NCI-H2107 (cell line): ENCODE measurements around the gene TNS4.
A peak's percentile ranks its signal among the peaks of the same experiment; 100 is the strongest.
"Not testable (repeated sequence)": the region's sequence is repeated elsewhere in the genome, so short reads cannot be mapped to it uniquely, and the experiment has no call there.

Experiments used
- DNase-seq: peaks from one replicate; lab custom pipeline; 2025; lab: John Stamatoyannopoulos, UW

Gene TNS4

GRCh38 chr17:40501499-40501911 is at the start of gene TNS4:
TSS of gene TNS4 (minus strand) at chr17:40501623. CDS start at chr17:40496425, 5,198 bp downstream.
- DNase-seq, result no peak

GRCh38 chr17:40550608-40551007 is 49.2 kb upstream of the TNS4 start:
- DNase-seq, result no peak

- DNase-seq, result no peak
Measured at GRCh38 chr17:40548982-40549685, 47.7 kb upstream of the TNS4 start.

GRCh38 chr17:40548491-40548981 is 47.1 kb upstream of the TNS4 start:
- DNase-seq, result no peak

- no peak for DNase-seq
Measured at GRCh38 chr17:40547785-40548478, 46.5 kb upstream of the TNS4 start.

- DNase-seq, result peak; percentile 94
Measured at GRCh38 chr17:40547079-40547784, 45.8 kb upstream of the TNS4 start.

GRCh38 chr17:40546497-40546896 is 45.1 kb upstream of the TNS4 start:
- not testable (repeated sequence) for DNase-seq

GRCh38 chr17:40545660-40546059 is 44.2 kb upstream of the TNS4 start:
- no peak for DNase-seq

- no peak for DNase-seq
Measured at GRCh38 chr17:40542558-40543411, 41.4 kb upstream of the TNS4 start.

GRCh38 chr17:40541873-40542557 is 40.6 kb upstream of the TNS4 start:
- DNase-seq, result no peak

- DNase-seq, result no peak
Measured at GRCh38 chr17:40541060-40541872, 39.8 kb upstream of the TNS4 start.

- DNase-seq, result no peak
Measured at GRCh38 chr17:40540448-40540847, 39.0 kb upstream of the TNS4 start.

GRCh38 chr17:40539711-40540411 is 38.4 kb upstream of the TNS4 start:
- DNase-seq, result no peak

GRCh38 chr17:40538936-40539705 is 37.7 kb upstream of the TNS4 start:
- DNase-seq, result no peak

- no peak for DNase-seq
Measured at GRCh38 chr17:40538019-40538935, 36.9 kb upstream of the TNS4 start.

- DNase-seq, result no peak
Measured at GRCh38 chr17:40536295-40537171, 35.1 kb upstream of the TNS4 start.

- no peak for DNase-seq
Measured at GRCh38 chr17:40535924-40536294, 34.5 kb upstream of the TNS4 start.
